Loucy (cell line): ENCODE results near the gene TUB.

ENCODE experiments used
- H2AFZ ChIP-seq: fragments of 200-600 bp; sonication (generic); 2 replicates; pipeline ENCODE4 v1.6.0; 2016; ENCODE audit warnings: antibody characterized with exemption, mild to moderate bottlenecking, low read length, moderate library complexity
- H3F3A ChIP-seq: fragments of 200-600 bp; 2 replicates; pipeline ENCODE4 v1.6.0; 2016; ENCODE audit warnings: antibody characterized with exemption, low read depth, mild to moderate bottlenecking
- H3K27me3 ChIP-seq: fragments of 200-600 bp; sonication (generic); 2 replicates; pipeline ENCODE4 v1.6.1; 2014; ENCODE audit warnings: low read length, mild to moderate bottlenecking; ENCODE audit not compliant: insufficient read depth, poor library complexity, severe bottlenecking
- H3K36me3 ChIP-seq: fragments of 200-600 bp; sonication (generic); 2 replicates; pipeline ENCODE4 v1.6.1; 2016; ENCODE audit warnings: low read length; ENCODE audit not compliant: insufficient read depth
- H3K4me1 ChIP-seq: fragments of 200-600 bp; sonication (generic); 2 replicates; pipeline ENCODE4 v1.5.1; 2014; ENCODE audit warnings: low read length, mild to moderate bottlenecking; ENCODE audit not compliant: insufficient read depth, poor library complexity, severe bottlenecking
- H3K4me2 ChIP-seq: fragments of 200-600 bp; sonication (generic); 2 replicates; pipeline ENCODE4 v1.6.0; 2014; ENCODE audit warnings: antibody characterized with exemption, low read length, low read depth, mild to moderate bottlenecking; ENCODE audit not compliant: poor library complexity, severe bottlenecking
- H3K4me3 ChIP-seq: fragments of 200-600 bp; sonication (generic); 2 replicates; pipeline ENCODE4 v1.5.1; 2014; ENCODE audit warnings: low read length, mild to moderate bottlenecking, mixed read lengths; ENCODE audit not compliant: poor library complexity, severe bottlenecking
- H3K79me2 ChIP-seq: fragments of 200-600 bp; sonication (generic); 2 replicates; pipeline ENCODE4 v1.6.1; 2014; ENCODE audit warnings: low read length; ENCODE audit not compliant: insufficient read depth
- H3K9ac ChIP-seq: fragments of 200-600 bp; sonication (generic); 2 replicates; pipeline ENCODE4 v1.6.0; 2014; ENCODE audit warnings: mild to moderate bottlenecking, low read depth, low read length, moderate library complexity; ENCODE audit not compliant: poor library complexity, severe bottlenecking
- H3K9me2 ChIP-seq: fragments of 200-600 bp; sonication (generic); replicated peaks from 2 replicates; pipeline ENCODE4 v1.6.1; 2016; ENCODE audit warnings: low read depth, low read length, mixed read lengths
- H3K9me3 ChIP-seq: fragments of 200-600 bp; sonication (generic); 2 replicates; pipeline ENCODE4 v1.6.1; 2014; ENCODE audit warnings: mild to moderate bottlenecking, antibody characterized with exemption, low read length, low read depth; ENCODE audit not compliant: insufficient read depth
- H4K20me1 ChIP-seq: fragments of 200-600 bp; sonication (generic); 2 replicates; pipeline ENCODE4 v1.6.0; 2014; ENCODE audit warnings: antibody characterized with exemption, low read length, mild to moderate bottlenecking; ENCODE audit not compliant: insufficient read depth, poor library complexity, severe bottlenecking
- EZH2phosphoT487 ChIP-seq: fragments of 200-600 bp; IDR thresholded peaks from 2 replicates; pipeline ENCODE4 v1.6.1; 2018; ENCODE audit warnings: antibody characterized with exemption, mild to moderate bottlenecking, moderate library complexity, borderline replicate concordance
- TF ChIP-seq, protein P1 (sequence below): fragments of 200-600 bp; sonication (generic); conservative IDR thresholded peaks from 2 replicates; pipeline ENCODE4 v1.5.1; 2014; ENCODE audit warnings: mild to moderate bottlenecking, antibody characterized with exemption, low read length

TUB gene

DNA sequence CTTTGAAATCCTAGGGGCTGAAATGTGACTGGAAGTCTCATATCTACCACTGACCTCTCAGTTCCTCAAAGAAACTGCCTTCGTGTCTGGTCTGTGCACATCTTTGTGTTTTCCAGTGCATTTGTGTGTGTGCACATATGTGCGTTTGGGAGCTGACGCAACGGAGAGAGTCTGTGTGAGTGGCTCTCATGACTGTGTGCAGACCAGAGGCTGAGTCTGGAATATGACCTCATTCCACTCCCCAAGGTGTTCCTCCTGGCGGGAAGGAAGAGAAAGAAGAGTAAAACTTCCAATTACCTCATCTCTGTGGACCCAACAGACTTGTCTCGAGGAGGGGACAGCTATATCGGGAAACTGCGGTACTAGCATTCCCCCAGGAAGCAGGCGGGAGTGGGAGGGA, 16.5 kb downstream of the TUB start:
- no peaks in the 10 kb centered on the region for H3K9me2 ChIP-seq
- H3K9ac ChIP-seq = no peak overlapping the region
- H3K9me3 ChIP-seq = no peaks in the 10 kb centered on the region
- no peaks in the 10 kb centered on the region for H3K79me2 ChIP-seq
- no peak overlapping the region for H2AFZ ChIP-seq
- H3F3A ChIP-seq = no peaks in the 10 kb centered on the region
- no peaks in the 10 kb centered on the region for H3K4me1 ChIP-seq
- no peak overlapping the region for H3K4me2 ChIP-seq
- no peaks in the 10 kb centered on the region for H3K27me3 ChIP-seq
- TF ChIP-seq EZH2phosphoT487 = no peak
- TF ChIP-seq, protein P1, sequence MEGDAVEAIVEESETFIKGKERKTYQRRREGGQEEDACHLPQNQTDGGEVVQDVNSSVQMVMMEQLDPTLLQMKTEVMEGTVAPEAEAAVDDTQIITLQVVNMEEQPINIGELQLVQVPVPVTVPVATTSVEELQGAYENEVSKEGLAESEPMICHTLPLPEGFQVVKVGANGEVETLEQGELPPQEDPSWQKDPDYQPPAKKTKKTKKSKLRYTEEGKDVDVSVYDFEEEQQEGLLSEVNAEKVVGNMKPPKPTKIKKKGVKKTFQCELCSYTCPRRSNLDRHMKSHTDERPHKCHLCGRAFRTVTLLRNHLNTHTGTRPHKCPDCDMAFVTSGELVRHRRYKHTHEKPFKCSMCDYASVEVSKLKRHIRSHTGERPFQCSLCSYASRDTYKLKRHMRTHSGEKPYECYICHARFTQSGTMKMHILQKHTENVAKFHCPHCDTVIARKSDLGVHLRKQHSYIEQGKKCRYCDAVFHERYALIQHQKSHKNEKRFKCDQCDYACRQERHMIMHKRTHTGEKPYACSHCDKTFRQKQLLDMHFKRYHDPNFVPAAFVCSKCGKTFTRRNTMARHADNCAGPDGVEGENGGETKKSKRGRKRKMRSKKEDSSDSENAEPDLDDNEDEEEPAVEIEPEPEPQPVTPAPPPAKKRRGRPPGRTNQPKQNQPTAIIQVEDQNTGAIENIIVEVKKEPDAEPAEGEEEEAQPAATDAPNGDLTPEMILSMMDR = no peak
- H3K36me3 ChIP-seq = no peaks in the 10 kb centered on the region
- no peak overlapping the region for H3K4me3 ChIP-seq
- no peaks in the 10 kb centered on the region for H4K20me1 ChIP-seq

DNA sequence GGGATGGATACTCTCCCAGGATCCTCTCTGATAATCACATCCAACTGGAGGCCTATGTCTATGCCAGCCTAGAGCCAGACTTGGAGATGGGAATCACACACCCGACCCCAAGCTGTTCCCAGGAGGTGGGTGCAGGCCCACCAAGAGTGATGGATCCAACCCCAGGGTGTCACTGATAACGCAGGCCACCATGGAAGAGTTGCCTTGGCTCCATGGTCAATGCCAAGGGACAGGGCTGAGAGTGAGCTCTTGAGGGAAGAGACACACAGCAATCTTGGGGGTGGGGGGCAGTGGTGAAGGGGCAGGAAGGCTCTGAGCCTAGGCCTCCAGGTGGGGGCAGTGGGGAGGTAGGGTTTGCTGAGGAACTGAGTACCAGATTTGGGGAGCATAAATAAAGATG, 16.9 kb downstream of the TUB start:
- no peak overlapping the region for H2AFZ ChIP-seq
- H3K4me1 ChIP-seq = no peaks in the 10 kb centered on the region
- no peak for TF ChIP-seq EZH2phosphoT487
- TF ChIP-seq, protein P1 = no peak
- no peak overlapping the region for H3K4me2 ChIP-seq
- no peaks in the 10 kb centered on the region for H3K36me3 ChIP-seq
- H3K9ac ChIP-seq = no peak overlapping the region
- H3K27me3 ChIP-seq = no peaks in the 10 kb centered on the region
- H3K9me3 ChIP-seq = no peaks in the 10 kb centered on the region
- H3K9me2 ChIP-seq = no peaks in the 10 kb centered on the region
- H4K20me1 ChIP-seq = no peaks in the 10 kb centered on the region
- no peaks in the 10 kb centered on the region for H3K79me2 ChIP-seq
- H3K4me3 ChIP-seq = no peak overlapping the region
- no peaks in the 10 kb centered on the region for H3F3A ChIP-seq

DNA sequence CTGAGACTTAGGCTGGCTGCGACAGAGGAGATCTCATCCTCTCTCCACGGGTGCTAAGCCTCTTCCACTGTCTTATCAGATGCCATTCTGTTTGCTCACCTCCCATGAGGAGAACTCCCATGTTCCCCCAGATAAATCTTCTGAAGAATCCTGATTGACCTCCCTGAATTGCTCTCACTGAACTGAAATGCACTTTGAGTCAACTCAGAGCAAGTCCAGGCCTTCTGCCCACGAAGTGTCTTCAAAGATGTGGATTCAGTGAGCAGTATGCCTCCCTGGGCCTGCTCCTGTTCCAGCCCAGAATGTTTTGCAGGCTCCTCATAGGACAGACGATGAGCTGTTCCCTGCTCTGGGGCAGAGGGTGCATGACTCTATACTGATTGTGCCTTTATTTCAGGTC, 17.4 kb downstream of the TUB start:
- no peak overlapping the region for H3K4me2 ChIP-seq
- no peaks in the 10 kb centered on the region for H3F3A ChIP-seq
- no peak overlapping the region for H2AFZ ChIP-seq
- no peak overlapping the region for H3K9ac ChIP-seq
- no peaks in the 10 kb centered on the region for H3K9me2 ChIP-seq
- no peaks in the 10 kb centered on the region for H3K27me3 ChIP-seq
- no peaks in the 10 kb centered on the region for H3K4me1 ChIP-seq
- no peaks in the 10 kb centered on the region for H3K9me3 ChIP-seq
- no peak overlapping the region for H3K4me3 ChIP-seq
- TF ChIP-seq, protein P1 = no peak
- TF ChIP-seq EZH2phosphoT487 = no peak
- no peaks in the 10 kb centered on the region for H3K79me2 ChIP-seq
- no peaks in the 10 kb centered on the region for H4K20me1 ChIP-seq
- no peaks in the 10 kb centered on the region for H3K36me3 ChIP-seq
